Activated T-cell treated with anti-CD3 and anti-CD28 coated beads for 24 hours (primary cell): ENCODE data around the gene ANKRD33.

ENCODE experiments used
- DNase-seq: peaks from one replicate; pipeline ENCODE4 v3.0.0-alpha.2; 2020; ENCODE audit warnings: low read depth

The ANKRD33 gene

GRCh38 chr12:51887476-51888315 lies at the start of gene ANKRD33:
Gene ANKRD33 (plus strand): TSS chr12:51888103. CDS start chr12:51888187, 84 bp downstream.
- no peak for DNase-seq

- no peak for DNase-seq
Measured at GRCh38 chr12:51838762-51839161, 49.1 kb upstream of the ANKRD33 start.

DNA sequence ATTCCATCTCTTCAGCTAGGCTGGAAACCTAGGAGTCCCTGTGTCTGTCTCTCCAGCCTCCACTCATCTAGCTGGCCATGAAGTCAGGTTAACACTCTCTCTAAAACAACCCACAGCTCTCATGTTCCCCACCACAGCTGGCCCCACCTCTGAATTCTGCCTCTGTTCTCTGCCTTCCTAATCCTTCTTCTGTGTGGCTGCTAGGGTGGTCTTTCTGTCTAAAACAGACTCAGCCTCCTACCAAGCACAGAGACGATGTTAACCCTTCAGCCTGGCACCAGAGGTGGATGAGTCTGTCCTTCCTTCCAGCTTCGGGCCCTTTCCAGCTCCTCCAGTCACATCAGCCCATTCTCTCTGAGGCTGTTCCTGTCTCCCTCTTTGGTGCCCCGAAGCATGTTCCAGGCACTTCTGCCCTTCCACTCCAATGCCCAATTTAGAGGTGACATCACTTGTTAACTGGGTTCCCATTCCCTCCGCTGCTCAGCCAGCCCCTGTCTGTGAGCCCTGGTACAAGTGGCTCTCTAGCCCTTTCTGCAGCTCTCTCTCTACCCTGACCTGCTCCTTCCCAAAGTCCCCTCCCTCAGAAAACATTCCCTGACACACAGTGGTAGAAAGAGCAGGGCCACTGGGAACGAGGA lies 48.5 kb upstream of the ANKRD33 start:
- no peak for DNase-seq

DNA sequence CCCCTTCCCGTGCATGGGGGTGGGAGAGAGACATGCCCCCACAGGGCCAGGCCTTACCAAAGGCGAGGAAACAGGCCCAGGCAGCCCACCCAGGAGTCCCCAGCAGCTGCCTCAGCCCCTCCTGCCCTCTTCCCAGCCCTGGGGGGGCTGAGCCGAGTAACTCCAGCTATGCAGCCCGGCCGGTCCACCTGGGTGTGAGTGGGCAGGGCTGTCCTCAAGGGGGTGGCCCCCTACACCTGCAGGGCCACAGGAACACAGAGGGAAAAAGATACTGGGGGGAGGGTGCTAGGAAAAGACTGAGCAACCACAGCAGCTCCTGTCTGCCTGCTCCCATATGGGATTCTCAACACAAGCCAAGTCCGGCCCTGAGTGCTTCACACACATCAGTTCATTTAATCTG lies 46.9 kb upstream of the ANKRD33 start:
- no peak for DNase-seq

GRCh38 chr12:51841727-51842126 lies 46.2 kb upstream of the ANKRD33 start:
- DNase-seq = no peak

- DNase-seq = no peak
Measured at GRCh38 chr12:51844854-51845253, 43.0 kb upstream of the ANKRD33 start.

GRCh38 chr12:51845482-51845881 lies 42.4 kb upstream of the ANKRD33 start:
- DNase-seq = no peak

- no peak for DNase-seq
Measured at GRCh38 chr12:51846271-51846691, 41.6 kb upstream of the ANKRD33 start.

DNA sequence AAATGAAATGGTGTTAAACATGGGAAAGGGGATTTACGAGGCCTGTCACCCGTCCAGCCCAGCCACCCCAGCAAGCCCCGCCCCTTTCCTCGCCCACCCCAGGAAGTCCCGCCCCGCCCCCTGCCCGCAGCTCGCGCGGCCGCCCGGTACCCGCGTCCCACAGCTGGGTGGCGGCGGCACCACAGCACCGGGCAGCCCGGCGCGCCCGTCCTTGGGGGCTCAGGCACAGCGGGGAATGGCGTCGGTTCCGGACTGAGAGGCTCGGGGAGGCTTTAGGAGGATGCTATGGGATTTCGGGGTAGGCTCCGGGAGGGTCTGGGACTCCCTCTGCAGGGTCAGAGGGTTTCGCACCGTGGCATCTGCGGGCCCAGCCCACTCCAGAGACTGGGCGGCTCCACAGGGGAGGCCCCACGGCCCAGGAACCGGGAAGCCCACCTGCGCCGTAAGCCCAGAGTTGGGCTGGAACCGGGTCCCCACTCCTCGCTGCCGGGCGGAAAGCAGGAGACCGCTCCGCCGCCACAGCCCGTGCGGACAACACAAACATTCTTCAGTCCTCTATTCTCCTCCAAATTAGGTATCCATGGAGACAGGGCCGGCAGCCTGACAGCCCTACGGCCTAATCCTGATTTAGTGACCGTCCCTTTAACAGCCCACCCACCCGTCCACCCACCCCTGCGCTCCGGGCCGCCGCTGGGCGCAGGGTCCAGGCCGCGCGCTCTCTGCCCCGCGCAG lies 40.8 kb upstream of the ANKRD33 start:
- DNase-seq = peak; percentile 26

- no peak for DNase-seq
Measured at GRCh38 chr12:51847643-51848325, 40.1 kb upstream of the ANKRD33 start.

DNA sequence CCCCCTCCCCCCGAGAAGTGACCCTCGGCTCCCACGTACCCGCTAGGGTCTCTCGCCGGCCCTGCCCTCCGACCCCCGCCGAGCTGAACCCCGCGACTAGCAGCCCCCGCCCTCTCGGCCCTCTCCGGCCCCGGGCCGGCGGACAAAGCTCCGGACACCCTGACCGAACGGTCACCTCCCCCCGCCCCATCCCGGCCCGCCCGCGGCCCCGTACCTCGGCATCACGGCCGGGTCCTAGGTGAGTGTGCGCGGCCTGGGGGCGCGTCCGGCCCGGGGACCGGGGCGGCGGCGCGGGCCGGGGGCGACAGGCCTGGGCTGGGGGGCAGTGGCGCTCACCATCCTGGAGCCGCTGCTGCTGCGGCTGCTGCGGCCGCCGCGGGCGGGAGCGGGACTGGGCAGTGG lies 39.6 kb upstream of the ANKRD33 start, which contains the start of gene FIGNL2:
TSS of gene FIGNL2 (minus strand) at position 393 of the 402 bp plus-strand sequence. CDS start 26,305 bp downstream, outside the sequence.
- no peak for DNase-seq

GRCh38 chr12:51848841-51849735 lies 38.8 kb upstream of the ANKRD33 start:
- DNase-seq = no peak

GRCh38 chr12:51850081-51850964 lies 37.6 kb upstream of the ANKRD33 start:
- no peak for DNase-seq

- DNase-seq = no peak
Measured at GRCh38 chr12:51850965-51851299, 37.0 kb upstream of the ANKRD33 start.

GRCh38 chr12:51851413-51852124 lies 36.3 kb upstream of the ANKRD33 start:
- DNase-seq = no peak

DNA sequence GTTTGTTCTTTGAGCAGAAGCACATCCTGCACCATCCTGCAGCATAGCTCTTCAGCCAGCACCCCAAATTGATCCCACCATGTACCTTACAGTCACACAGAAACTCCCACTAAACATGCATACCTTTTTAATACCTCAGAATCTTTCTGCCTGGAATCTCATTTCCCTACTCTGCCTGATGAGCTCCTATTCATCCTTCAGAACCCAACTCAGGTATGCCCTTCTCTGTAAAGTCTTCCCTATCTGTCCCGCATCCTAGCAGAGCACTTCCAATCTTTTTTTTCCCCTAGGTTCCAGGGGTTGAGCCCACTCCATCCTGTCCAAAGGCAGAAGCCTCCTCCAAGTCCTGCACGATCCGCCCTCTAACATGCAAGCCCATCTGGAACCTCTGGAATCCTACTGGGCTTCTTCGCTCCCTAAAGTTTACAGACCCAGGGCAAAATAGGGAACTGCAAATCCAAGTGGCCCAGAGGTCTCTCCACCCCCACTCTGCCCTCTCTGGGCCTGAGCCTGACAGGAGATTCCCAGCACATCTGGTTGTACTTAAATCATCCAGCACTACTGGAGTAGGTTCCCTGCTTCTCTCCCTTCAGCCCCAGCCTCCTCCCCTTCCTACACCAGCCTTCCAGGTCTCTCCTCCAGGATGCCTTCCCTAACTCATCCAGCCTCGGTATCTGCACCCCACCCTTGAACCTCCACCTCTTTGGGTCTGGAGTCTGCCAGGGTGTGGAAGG lies 35.3 kb upstream of the ANKRD33 start:
- DNase-seq = no peak

GRCh38 chr12:51855586-51856428 lies 32.1 kb upstream of the ANKRD33 start:
- DNase-seq = no peak

- DNase-seq = no peak
Measured at GRCh38 chr12:51860986-51861385, 26.9 kb upstream of the ANKRD33 start.
